Spleen (tissue), 7 donors: ENCODE measurements around the gene EPB41L4A.

ENCODE experiments used
- CTCF ChIP-seq, 11 experiments: fragments of 200-600 bp in 7 of 11; fragments of 450-650 bp in 4 of 11; sonication (generic) in 4 of 11; IDR thresholded peaks in 8 of 11; conservative IDR thresholded peaks in 3 of 11; 1 replicate in 7 of 11; 2 replicates in 4 of 11; pipeline versions ENCODE4 v1.4.0 to v1.8.0; 2016 to 2021; ENCODE audit warnings: antibody characterized with exemption in 11 of 11, inconsistent platforms in 4 of 11, mild to moderate bottlenecking in 1 of 11
- POLR2A ChIP-seq, 3 donors: fragments of 450-650 bp; IDR thresholded peaks; one replicate each; pipeline ENCODE4 v1.5.1; 2017; ENCODE audit warnings: antibody characterized with exemption in 3 of 3, mild to moderate bottlenecking in 1 of 3
- donor health status: DM: no; HTN: no; CAD: no; lungs with moderate emphysema.
- donor health status: DM: no; HTN: no; CAD: no.
- donor health status: DM: no; HTN: no; CAD: no.

- TF ChIP-seq CTCF (IDR thresholded peaks at IDR 0.05 in 8 of 11, conservative IDR thresholded peaks at IDR 0.05 in 3 of 11), result no peak
- no peak for TF ChIP-seq POLR2A (IDR thresholded peaks at IDR 0.05)
Observed at GRCh38 chr5:112237456-112237855, 181.6 kb downstream of the EPB41L4A start.
